WTC11 (cell line): Measurements from ENCODE around the gene STRN. TPM values are rescaled to one million over a fixed set of nuclear protein-coding genes. Genes with fewer than 3 reads are reported as not detected.
"Not testable (repeated sequence)": the region's sequence is repeated elsewhere in the genome, so short reads cannot be mapped to it uniquely, and the experiment has no call there.

Experiments
- ATAC-seq: fragments of 200-7000 bp; cut with Tn5 transposase; 2 replicates; pipeline ENCODE4 v1.10.0; 2021; ENCODE audit warnings: mild to moderate bottlenecking, moderate library complexity
- CTCF ChIA-PET: fragments of 300-600 bp; sonication (Branson Sonifier 250); formaldehyde crosslinking; loops from one replicate; lab custom pipeline; 2021; ENCODE audit warnings: antibody characterized with exemption; lab: Charles Lee
- POLR2A ChIA-PET: fragments of 350-600 bp; sonication (Branson Sonifier 250); formaldehyde crosslinking; loops from one replicate; lab custom pipeline; 2021; ENCODE audit warnings: antibody characterized with exemption; lab: Charles Lee
- DNase-seq: peaks from one replicate; pipeline ENCODE4 v3.0.0; 2021; ENCODE audit warnings: low spot score
- H3K27ac Mint-ChIP-seq: 2 replicates; pipeline ENCODE4 v1.8.0; 2021; ENCODE audit warnings: mixed read lengths
- H3K27me3 Mint-ChIP-seq: 2 replicates; pipeline ENCODE4 v1.8.0; 2021; ENCODE audit warnings: low read depth, mild to moderate bottlenecking, moderate library complexity, mixed read lengths
- H3K36me3 Mint-ChIP-seq: 2 replicates; pipeline ENCODE4 v1.8.0; 2021; ENCODE audit warnings: mixed read lengths
- H3K4me1 Mint-ChIP-seq: 2 replicates; pipeline ENCODE4 v1.8.0; 2022; ENCODE audit warnings: mixed read lengths
- H3K4me3 Mint-ChIP-seq: 2 replicates; pipeline ENCODE4 v1.8.0; 2021; ENCODE audit warnings: mild to moderate bottlenecking, moderate library complexity, mixed read lengths
- H3K9me3 Mint-ChIP-seq: 2 replicates; pipeline ENCODE4 v1.8.0; 2021; ENCODE audit warnings: mixed read lengths
- ATF2 ChIP-seq: sonication (generic); formaldehyde crosslinking; IDR thresholded peaks from 2 replicates; pipeline ENCODE4 v1.8.1; 2022; ENCODE audit warnings: low read depth, missing genetic modification reagents, borderline replicate concordance
- ATF3 ChIP-seq: sonication (generic); formaldehyde crosslinking; conservative IDR thresholded peaks from 2 replicates; pipeline ENCODE4 v1.8.1; 2022; ENCODE audit warnings: mild to moderate bottlenecking, missing genetic modification reagents
- E2F4 ChIP-seq: sonication (generic); formaldehyde crosslinking; IDR thresholded peaks from 2 replicates; pipeline ENCODE4 v1.8.1; 2022; ENCODE audit warnings: low read depth, mild to moderate bottlenecking, moderate library complexity, missing genetic modification reagents, borderline replicate concordance
- E2F5 ChIP-seq: sonication (generic); formaldehyde crosslinking; IDR thresholded peaks from 2 replicates; pipeline ENCODE4 v1.8.1; 2022; ENCODE audit warnings: mild to moderate bottlenecking, moderate library complexity, missing genetic modification reagents
- GRHL2 ChIP-seq: fragments of 250-450 bp; sonication (Bioruptor Pico); IDR thresholded peaks from 2 replicates; pipeline ENCODE4 v1.8.0; 2022; ENCODE audit warnings: mild to moderate bottlenecking, moderate library complexity; ENCODE audit not compliant: insufficient replicate concordance, severe bottlenecking
- MYBL2 ChIP-seq: sonication (generic); formaldehyde crosslinking; IDR thresholded peaks from 2 replicates; pipeline ENCODE4 v1.8.1; 2023; ENCODE audit warnings: mild to moderate bottlenecking, moderate library complexity, missing genetic modification reagents
- PREB ChIP-seq: sonication (generic); formaldehyde crosslinking; IDR thresholded peaks from 2 replicates; pipeline ENCODE4 v1.8.1; 2022; ENCODE audit warnings: mild to moderate bottlenecking, missing genetic modification reagents, moderate library complexity, borderline replicate concordance
- PRRX2 ChIP-seq: fragments of 250-450 bp; sonication (Bioruptor Pico); IDR thresholded peaks from 2 replicates; pipeline ENCODE4 v1.8.0; 2021; ENCODE audit warnings: mild to moderate bottlenecking
- SOX15 ChIP-seq: fragments of 250-450 bp; sonication (Bioruptor Pico); IDR thresholded peaks from 2 replicates; pipeline ENCODE4 v1.9.0; 2021; ENCODE audit warnings: mild to moderate bottlenecking
- TCF7 ChIP-seq: sonication (generic); formaldehyde crosslinking; IDR thresholded peaks from 2 replicates; pipeline ENCODE4 v1.8.0; 2022; ENCODE audit warnings: mild to moderate bottlenecking, low read depth, missing genetic modification reagents, moderate library complexity
- TP53 ChIP-seq: sonication (generic); formaldehyde crosslinking; IDR thresholded peaks from 2 replicates; pipeline ENCODE4 v1.8.1; 2023; ENCODE audit warnings: mild to moderate bottlenecking, missing genetic modification reagents
- ZBTB21 ChIP-seq: sonication (generic); formaldehyde crosslinking; IDR thresholded peaks from 2 replicates; pipeline ENCODE4 v1.8.1; 2023; ENCODE audit warnings: mild to moderate bottlenecking, missing genetic modification reagents, borderline replicate concordance
- ZNF121 ChIP-seq: sonication (generic); formaldehyde crosslinking; IDR thresholded peaks from 2 replicates; pipeline ENCODE4 v1.8.0; 2023; ENCODE audit warnings: missing genetic modification reagents
- ZNF138 ChIP-seq: sonication (generic); formaldehyde crosslinking; conservative IDR thresholded peaks from 2 replicates; pipeline ENCODE4 v1.8.1; 2022; ENCODE audit warnings: mild to moderate bottlenecking, moderate library complexity, missing genetic modification reagents
- ZNF219 ChIP-seq: sonication (generic); formaldehyde crosslinking; IDR thresholded peaks from 2 replicates; pipeline ENCODE4 v1.8.0; 2023; ENCODE audit warnings: missing genetic modification reagents, mild to moderate bottlenecking, borderline replicate concordance
- ZNF671 ChIP-seq: fragments of 250-450 bp; sonication (Bioruptor Pico); IDR thresholded peaks from 2 replicates; pipeline ENCODE4 v1.8.0; 2021; ENCODE audit warnings: mild to moderate bottlenecking
- ZSCAN18 ChIP-seq: fragments of 250-450 bp; sonication (Bioruptor Pico); IDR thresholded peaks from 2 replicates; pipeline ENCODE4 v2.1.2; 2022; ENCODE audit warnings: mild to moderate bottlenecking, moderate library complexity
- total RNA-seq: library from RNA; stranded (reverse); gene quantifications from 3 replicates; pipeline ENCODE4 v1.2.3, GENCODE V29; 2021

The STRN gene
- total RNA-seq, 1 experiment from 2014 or later: 34.7 TPM

- peaks cover 18% of the 10 kb centered on the region for H3K36me3 Mint-ChIP-seq
- TF ChIP-seq ZNF121 (CRISPR knock-in tag): 0 out of 2 replicates have a peak, but pooled peaks have one; percentile 41
Observed at GRCh38 chr2:36999416-36999815, 33.1 kb upstream of the STRN start.

GRCh38 chr2:36993841-36994620, 27.7 kb upstream of the STRN start:
- H3K27ac Mint-ChIP-seq: no peak overlapping the region
- ChIA-PET CTCF (interaction anchor here (0.6 to 1.1 kb wide), 2 partner anchors 209 to 377 kb away, joined by 3 to 4 read pairs; no protein-coding TSS in a partner anchor), POLR2A (no interaction called here)
- no peak overlapping the region for H3K4me3 Mint-ChIP-seq
- no peaks in the 10 kb centered on the region for H3K4me1 Mint-ChIP-seq
- H3K36me3 Mint-ChIP-seq: peaks cover 14% of the 10 kb centered on the region
- TF ChIP-seq ATF2 (CRISPR knock-in tag) (no peak), GRHL2 (no peak), PRRX2 (CRISPR knock-in tag) (no peak)
- DNase-seq (no peak), ATAC-seq (no peak)
- H3K27me3 Mint-ChIP-seq: no peaks in the 10 kb centered on the region
- H3K9me3 Mint-ChIP-seq: peaks cover 9% of the 10 kb centered on the region

More at GRCh38 chr2:36999416-36999815, 33.1 kb upstream of the STRN start:
- DNase-seq, ATAC-seq, H3K4me1 Mint-ChIP-seq, POLR2A ChIA-PET, H3K9me3 Mint-ChIP-seq, CTCF ChIA-PET, H3K4me3 Mint-ChIP-seq, H3K27ac Mint-ChIP-seq, H3K27me3 Mint-ChIP-seq: not testable (repeated sequence)

GRCh38 chr2:36988008-36988407, 21.7 kb upstream of the STRN start:
- CTCF ChIA-PET: interaction anchor here (0.7 to 1.3 kb wide), 2 partner anchors 169 to 203 kb away, joined by 3 to 4 read pairs; no protein-coding TSS in a partner anchor
- Mint-ChIP-seq H3K36me3 (peaks cover 7% of the 10 kb centered on the region), H3K4me1 (no peaks in the 10 kb centered on the region), H3K27ac (no peak overlapping the region), H3K27me3 (no peaks in the 10 kb centered on the region), H3K4me3 (no peak overlapping the region), H3K9me3 (peaks cover 4% of the 10 kb centered on the region; the same call in 1 of the 2 replicates)
- DNase-seq (no peak), ATAC-seq (no peak)
- POLR2A ChIA-PET: no interaction called here
- TF ChIP-seq SOX15 (no peak), ZSCAN18 (no peak), ATF2 (CRISPR knock-in tag) (no peak), PREB (CRISPR knock-in tag) (no peak)

- Mint-ChIP-seq H3K4me1 (no peaks in the 10 kb centered on the region), H3K27ac (no peak overlapping the region), H3K4me3 (no peak overlapping the region), H3K36me3 (peaks cover 4% of the 10 kb centered on the region; the same call in 1 of the 2 replicates), H3K27me3 (no peaks in the 10 kb centered on the region), H3K9me3 (peaks cover 9% of the 10 kb centered on the region)
- POLR2A ChIA-PET: no interaction called here
- DNase-seq (no peak), ATAC-seq (no peak)
- CTCF ChIA-PET: interaction anchor here (0.8 kb wide), 1 partner anchor 197 kb away, joined by 3 read pairs; no protein-coding TSS in a partner anchor
- TF ChIP-seq MYBL2 (CRISPR knock-in tag) (no peak), TP53 (CRISPR knock-in tag) (no peak), ZNF671 (no peak), E2F5 (no peak), ZBTB21 (CRISPR knock-in tag) (no peak), ATF2 (CRISPR knock-in tag) (no peak), ZNF138 (CRISPR knock-in tag) (no peak), TCF7 (CRISPR knock-in tag) (no peak), GRHL2 (no peak), ATF3 (CRISPR knock-in tag) (no peak), E2F4 (CRISPR knock-in tag) (no peak), ZNF219 (no peak)
Observed at GRCh38 chr2:36982467-36982866, 16.1 kb upstream of the STRN start.
